Bronchial smooth muscle cell (primary cell): ENCODE measurements around the gene SLC24A4. TPM values are rescaled to one million over a fixed set of nuclear protein-coding genes. Genes with fewer than 3 reads are reported as not detected.

Source experiments
- total RNA-seq: library from RNA; depleted of rRNA; stranded (reverse); fragments of >200 nt; gene quantifications from 2 replicates; pipeline ENCODE4 v1.2.1, GENCODE V29; 2014

The SLC24A4 gene, protein sequence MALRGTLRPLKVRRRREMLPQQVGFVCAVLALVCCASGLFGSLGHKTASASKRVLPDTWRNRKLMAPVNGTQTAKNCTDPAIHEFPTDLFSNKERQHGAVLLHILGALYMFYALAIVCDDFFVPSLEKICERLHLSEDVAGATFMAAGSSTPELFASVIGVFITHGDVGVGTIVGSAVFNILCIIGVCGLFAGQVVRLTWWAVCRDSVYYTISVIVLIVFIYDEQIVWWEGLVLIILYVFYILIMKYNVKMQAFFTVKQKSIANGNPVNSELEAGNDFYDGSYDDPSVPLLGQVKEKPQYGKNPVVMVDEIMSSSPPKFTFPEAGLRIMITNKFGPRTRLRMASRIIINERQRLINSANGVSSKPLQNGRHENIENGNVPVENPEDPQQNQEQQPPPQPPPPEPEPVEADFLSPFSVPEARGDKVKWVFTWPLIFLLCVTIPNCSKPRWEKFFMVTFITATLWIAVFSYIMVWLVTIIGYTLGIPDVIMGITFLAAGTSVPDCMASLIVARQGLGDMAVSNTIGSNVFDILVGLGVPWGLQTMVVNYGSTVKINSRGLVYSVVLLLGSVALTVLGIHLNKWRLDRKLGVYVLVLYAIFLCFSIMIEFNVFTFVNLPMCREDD
- under 0.01 TPM in 1 of 2 replicates, not detected in the other for total RNA-seq

DNA sequence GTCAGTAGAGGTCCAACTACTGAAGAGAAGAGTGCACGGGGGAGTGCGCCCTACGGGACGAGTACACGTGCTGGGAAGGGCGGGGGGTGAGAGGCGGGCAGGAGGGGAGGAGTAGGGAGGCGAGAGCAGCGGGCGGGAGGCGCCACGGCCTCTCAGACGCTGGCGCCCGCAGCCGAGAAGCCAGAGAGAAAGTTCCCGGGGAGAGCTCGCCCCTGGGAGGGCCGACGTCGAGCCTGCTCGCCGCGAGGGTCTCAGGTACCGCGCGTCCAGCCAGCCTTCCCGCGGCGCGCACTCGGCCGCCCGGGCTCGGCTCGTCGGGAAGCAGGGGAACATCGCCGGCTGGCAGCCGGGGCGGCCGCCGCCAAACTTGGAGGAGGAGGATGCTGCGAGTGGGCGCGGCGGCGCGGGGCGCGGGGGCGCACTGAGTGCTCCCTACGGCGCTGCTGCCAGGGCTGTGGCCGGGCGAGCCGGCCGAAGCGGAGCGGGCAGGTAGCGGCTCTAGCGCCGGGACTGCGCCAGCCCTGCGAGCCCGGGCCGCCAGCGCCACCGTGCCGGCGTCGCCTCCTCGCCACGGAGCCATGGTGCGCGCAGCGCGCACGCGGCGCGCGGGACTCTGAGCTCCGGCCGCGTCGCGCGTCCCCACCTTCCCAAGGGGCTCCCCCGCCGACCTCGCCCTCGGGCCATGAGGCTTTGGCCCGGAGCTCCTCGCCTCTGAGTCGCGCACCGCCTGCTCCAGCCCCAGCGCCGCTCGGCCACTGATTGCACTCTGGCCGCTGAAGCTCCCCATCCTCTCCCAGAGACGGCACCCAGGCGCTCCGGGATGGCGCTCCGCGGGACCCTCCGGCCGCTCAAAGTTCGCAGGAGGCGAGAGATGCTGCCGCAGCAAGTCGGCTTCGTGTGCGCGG is at the start of gene SLC24A4:
Gene SLC24A4 (plus strand): TSS at position 155 of the 905 bp plus-strand sequence. CDS start 666 bp downstream, at position 821.

GRCh38 chr14:92513204-92513965 is 190.4 kb downstream of the SLC24A4 start, which contains the start of gene RIN3:
Gene RIN3 (plus strand): TSS chr14:92513781. CDS start chr14:92513933, 152 bp downstream.

Other genes starting within 250 kb of the SLC24A4 start
- gene ATXN3, start 216.6 kb upstream of the SLC24A4 start, total RNA-seq, result 66.8 and 100 TPM in 2 replicates
- gene NDUFB1, start 201.5 kb upstream of the SLC24A4 start, total RNA-seq, result 335 and 379 TPM in 2 replicates
- gene CPSF2, start 201.2 kb upstream of the SLC24A4 start, total RNA-seq, result 21.1 and 30.1 TPM in 2 replicates
- gene RIN3, start 190.6 kb downstream of the SLC24A4 start, total RNA-seq, result 1.9 and 3.0 TPM in 2 replicates